Kasumi-1 (cell line): Measurements from ENCODE around the gene SLC9A5.

Source experiments
- DNase-seq, 2 experiments: peaks; one replicate each; lab custom pipeline; 2025; lab: John Stamatoyannopoulos, UW

SLC9A5 gene, protein sequence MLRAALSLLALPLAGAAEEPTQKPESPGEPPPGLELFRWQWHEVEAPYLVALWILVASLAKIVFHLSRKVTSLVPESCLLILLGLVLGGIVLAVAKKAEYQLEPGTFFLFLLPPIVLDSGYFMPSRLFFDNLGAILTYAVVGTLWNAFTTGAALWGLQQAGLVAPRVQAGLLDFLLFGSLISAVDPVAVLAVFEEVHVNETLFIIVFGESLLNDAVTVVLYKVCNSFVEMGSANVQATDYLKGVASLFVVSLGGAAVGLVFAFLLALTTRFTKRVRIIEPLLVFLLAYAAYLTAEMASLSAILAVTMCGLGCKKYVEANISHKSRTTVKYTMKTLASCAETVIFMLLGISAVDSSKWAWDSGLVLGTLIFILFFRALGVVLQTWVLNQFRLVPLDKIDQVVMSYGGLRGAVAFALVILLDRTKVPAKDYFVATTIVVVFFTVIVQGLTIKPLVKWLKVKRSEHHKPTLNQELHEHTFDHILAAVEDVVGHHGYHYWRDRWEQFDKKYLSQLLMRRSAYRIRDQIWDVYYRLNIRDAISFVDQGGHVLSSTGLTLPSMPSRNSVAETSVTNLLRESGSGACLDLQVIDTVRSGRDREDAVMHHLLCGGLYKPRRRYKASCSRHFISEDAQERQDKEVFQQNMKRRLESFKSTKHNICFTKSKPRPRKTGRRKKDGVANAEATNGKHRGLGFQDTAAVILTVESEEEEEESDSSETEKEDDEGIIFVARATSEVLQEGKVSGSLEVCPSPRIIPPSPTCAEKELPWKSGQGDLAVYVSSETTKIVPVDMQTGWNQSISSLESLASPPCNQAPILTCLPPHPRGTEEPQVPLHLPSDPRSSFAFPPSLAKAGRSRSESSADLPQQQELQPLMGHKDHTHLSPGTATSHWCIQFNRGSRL

DNA sequence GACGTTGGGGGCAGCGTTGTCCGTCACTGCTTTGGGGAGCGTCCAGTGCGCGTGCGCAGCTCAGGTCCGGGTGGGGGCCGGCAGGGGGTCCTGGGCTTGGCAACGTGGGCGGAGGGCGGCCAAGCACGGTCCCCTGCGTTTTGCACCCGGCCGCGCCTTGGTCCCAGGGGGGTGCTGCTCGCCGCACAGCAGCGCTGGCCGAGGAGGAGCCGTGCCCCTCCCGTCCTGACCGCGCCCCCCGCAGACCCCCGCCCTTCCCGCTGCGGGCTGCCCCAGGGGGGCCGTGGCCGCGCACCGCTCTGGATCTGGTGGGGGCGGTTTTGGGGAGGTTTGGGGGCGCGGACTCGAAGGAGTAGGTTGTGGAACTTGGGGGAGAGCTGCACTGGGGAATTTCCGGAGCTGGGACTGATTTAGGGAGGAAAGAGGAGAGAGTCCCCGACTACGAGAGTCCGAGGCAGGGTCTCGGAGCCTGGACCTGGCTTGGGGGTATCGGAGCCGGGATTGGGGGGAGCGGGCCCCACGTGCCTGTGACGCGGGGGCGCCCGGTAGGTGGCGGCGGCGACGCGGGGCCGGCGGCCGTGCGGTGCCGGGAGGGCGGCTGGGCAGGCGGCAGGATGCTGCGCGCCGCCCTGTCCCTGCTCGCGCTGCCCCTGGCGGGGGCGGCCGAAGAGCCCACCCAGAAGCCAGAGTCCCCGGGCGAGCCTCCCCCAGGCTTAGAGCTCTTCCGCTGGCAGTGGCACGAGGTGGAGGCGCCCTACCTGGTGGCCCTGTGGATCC is at the start of gene SLC9A5:
TSS of gene SLC9A5 (plus strand) at position 579 of the 777 bp plus-strand sequence. CDS start at position 615, 36 bp downstream.
- DNase-seq: no peak

DNA sequence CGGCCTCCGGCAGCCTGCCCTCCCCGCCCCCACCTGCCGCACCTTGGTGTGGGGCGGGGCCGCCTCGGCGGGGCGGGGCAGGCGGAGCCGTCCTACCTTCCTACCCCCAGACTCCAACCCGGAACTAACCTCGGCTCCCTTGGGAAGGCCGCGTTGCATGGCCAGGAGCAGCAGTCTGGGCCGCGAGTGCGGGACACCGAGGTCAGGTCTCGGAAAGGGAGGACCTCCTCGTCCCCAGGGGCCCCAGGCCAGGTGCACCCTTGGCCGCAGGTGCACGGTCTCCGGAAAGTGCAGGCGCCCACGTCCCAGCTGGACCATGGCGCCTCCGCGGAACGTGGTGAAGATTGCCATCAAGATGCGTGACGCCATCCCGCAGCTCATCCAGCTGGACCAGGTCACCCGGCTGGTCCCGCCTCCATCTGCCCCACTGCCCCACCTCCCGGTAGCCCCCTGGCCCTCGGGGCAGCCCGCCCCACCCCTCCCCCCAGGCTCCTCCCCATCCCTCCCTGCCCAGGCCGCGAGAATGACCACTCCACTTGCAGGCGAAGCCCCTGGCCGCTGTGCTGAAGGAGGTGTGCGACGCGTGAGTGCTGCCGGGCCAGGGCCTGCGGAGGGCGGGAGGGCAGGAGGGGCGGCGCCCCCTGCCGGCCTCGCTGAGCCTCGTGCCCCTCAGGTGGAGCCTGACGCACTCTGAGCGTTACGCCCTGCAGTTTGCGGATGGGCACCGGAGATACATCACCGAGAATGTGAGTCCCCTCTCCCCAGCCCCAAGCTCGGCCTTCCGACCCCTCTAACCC is 49.6 kb upstream of the SLC9A5 start, which contains the start of gene ELMO3:
TSS of gene ELMO3 (plus strand) at position 121 of the 797 bp plus-strand sequence. CDS start at position 317, 196 bp downstream.
- no peak for DNase-seq

DNA sequence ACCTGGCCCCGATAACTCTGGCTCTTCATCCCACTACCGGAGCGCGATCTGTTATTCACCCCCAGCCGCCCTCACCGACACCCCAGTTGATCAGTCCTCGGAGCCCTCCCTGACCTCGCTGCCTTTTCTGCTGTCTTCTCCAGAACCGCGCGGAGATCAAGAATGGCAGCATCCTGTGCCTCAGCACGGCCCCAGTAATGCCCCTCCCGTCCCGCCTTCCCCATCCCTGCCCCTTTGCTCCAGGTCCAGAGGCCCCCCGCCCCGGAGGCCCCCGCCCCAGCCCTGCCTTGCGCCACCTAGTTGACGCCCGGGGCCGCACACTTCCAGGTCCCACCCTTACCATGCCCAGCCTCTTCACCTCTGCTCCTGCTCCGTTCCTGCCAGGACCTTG is 49.0 kb upstream of the SLC9A5 start:
- no peak for DNase-seq

DNA sequence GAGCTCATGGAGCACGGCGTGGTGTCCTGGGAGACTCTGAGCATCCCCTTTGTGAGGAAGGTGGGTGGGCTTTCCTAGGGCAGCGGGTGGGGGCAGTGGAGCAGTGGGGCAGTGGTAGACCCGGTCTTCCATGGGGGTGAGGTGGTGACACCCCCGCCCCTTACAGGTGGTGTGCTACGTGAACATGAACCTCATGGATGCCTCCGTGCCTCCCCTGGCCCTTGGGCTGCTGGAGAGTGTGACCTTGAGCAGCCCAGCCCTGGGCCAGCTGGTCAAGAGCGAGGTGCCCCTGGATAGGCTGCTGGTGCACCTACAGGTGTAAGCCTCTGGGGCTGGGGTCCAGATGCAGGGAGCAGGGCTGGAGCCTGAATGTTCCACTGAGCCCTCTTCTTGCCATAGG is 48.3 kb upstream of the SLC9A5 start:
- DNase-seq: no peak

DNA sequence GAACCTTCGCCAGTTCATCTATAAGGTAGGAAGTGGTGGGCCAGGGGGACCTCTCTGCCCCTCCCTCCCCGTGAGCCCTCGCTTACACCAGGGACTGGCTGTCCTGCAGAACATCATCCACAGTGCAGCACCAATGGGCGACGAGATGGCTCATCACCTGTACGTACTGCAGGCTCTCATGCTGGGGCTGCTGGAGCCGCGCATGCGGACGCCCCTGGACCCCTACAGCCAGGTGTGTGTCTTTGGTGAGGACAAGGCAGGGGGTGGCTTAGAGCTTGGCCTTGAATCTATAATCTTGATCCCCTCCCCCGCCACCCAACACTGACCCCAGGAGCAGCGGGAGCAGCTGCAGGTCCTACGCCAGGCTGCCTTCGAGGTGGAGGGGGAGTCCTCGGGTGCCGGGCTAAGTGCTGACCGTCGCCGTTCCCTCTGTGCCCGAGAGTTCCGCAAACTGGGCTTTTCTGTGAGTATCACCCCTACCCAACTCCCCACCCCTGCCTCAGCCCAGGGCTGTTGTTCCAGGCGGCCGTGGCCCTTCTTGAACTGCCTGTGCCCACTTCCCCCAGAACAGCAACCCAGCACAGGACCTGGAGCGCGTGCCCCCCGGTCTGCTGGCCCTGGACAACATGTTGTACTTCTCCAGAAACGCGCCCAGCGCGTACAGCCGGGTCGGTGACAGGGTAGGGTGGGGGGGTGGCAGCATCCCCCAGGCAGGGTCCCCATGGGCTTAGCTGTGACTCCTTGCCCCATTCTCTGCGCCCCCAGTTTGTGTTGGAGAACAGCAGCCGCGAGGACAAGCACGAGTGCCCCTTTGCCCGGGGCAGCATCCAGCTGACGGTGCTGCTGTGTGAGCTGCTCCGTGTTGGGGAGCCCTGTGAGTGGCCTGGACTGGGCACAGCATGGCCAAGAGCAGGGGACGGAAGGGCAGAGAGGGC is 47.1 kb upstream of the SLC9A5 start:
- no peak for DNase-seq

DNA sequence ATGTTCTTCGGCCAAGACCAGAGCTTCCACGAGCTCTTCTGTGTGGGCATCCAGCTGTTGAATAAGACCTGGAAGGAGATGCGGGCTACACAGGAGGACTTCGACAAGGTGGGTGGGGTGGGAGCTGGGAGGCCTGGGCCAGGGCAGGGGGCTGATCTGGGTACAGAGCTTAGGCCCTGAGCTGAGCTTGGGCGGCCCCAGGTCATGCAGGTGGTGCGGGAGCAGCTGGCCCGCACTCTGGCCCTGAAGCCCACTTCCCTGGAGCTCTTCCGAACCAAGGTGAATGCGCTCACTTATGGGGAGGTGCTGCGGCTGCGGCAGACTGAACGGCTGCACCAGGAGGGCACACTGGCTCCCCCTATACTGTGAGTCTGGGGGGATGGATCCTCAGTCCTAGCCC is 46.4 kb upstream of the SLC9A5 start:
- DNase-seq: no peak

DNA sequence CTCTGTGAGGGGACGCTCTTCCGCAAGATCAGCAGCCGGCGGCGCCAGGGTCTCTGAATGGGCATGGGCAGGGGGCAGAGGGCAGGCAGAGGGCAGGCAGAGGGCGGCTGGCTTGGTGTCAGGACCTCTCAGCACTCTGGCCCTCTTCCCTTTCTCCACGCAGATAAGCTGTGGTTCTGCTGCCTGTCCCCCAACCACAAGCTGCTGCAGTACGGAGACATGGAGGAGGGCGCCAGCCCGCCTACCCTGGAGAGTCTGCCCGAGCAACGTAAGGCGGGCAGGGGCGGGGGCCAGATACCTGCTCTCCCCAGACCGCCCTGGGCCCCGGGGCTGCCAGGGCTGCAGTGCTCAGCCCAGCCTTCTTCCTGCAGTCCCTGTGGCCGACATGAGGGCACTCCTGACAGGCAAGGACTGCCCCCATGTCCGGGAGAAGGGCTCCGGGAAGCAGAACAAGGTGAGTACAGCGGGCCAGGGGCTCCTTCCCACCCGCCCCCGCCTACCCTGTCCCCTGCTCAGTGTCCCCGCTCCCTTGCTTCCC is 45.8 kb upstream of the SLC9A5 start:
- no peak for DNase-seq

DNA sequence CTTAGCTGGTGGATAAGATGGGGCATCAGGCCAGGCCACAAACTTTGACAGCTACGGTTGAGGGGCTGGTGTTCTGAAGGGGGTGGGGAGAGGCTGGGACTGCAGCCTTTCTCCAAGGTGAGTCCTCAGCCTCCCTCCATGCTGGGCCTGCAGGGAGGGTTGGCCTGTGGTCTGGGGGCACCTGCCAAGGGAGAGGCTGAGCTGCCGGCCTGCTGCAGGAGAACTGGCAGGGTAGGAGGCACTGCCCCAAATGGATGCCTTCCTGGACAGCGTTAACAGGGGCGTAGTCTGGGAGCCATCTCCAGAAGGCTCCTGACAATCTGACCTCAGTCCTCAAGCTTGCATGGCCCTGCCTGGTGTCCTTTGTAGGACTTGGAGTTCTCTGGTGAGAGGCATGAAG is 44.7 kb upstream of the SLC9A5 start:
- no peak for DNase-seq

DNA sequence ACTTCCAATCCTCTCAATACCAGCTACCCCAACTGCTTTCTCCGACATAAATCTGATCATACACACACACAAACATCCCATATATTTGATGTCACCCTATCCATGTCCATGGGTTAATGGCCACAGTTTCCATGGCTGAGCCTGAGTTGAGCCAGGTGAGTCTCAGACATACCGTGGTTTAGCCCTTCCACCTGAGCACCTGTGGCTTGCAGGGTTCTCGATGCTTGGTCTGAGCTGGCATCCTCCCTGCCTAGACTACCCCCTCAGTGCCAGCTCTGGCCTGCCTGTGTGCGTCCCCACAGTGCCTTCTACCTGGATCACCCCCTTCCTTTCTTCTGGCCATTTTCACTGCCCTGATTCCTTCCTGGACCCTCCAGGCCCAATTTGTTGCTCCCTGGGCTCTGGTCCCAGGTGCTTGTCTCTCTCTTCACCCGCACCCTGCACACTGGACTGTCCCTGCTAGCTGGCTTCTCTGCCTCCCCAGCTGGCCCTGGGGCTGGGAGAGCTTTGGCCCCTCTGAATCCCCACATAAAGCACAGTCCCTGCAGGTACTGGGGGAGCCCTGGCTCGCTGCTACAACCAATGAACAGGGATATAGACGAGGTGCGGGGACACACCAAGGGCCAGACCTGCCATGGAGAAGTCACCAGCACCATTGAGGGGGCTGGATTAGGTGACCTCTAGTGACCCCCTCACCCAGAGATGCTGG is 42.5 kb upstream of the SLC9A5 start:
- no peak for DNase-seq

DNA sequence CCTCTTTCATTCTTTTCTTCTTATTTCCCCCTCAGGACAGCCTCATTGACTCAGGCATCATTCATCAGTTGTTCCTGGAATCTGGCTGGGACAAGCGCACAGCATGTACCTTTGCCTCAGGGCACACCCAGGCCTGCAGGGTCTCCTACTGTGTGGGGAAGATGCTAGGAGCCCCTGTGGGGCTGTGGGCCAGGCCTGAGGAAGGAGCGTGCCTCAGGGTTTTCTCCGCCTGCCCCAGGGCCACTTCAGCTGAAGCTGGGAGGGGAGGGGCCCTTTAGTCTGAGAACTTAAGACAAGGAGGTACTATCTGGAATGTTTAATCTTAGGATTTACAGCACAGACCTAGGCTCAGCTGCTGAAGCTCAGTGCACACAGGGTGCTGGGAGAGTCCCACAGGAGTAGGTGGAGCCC is 41.9 kb upstream of the SLC9A5 start:
- DNase-seq: no peak

DNA sequence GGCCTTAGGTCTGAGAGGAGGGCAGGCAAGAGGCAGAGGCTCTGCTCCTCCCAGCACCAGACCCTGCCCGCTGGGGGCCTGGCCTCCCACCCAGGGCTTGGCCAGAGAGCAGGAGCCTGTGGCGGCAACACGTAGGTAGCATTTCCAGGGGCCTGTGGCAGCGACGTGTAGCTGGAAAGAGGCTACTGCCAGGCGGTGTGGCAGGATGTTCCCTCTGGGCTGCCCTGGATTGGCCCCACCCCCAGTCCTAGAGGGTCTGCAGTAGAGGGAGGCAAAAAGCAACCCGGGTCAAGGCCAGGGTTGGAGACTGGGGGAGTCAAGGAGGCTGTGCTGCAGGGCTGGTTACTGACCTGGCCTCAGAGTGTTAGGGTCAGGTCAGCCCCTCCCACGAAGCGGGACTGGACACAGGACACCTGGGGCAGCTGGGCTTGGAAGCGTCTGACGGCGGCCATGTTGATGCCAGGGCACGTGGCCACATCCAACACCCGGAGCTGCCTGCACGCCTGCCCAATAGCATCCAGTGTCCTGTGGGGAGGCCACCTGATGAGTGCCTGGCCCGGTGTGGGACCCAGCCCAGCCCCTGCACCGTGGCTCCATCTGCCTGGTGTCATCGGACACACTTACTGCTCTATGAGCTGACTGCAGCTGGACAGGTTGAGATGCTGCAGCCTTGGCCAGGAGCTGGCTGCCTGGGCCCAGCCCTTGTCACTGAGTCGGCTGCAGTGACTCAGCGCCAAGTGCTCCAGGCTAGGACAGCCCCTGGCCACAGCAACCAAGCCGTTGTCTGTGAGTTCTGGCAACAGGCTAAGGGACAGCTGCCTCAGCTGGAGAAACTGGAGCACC is 41.3 kb upstream of the SLC9A5 start:
- no peak for DNase-seq

DNA sequence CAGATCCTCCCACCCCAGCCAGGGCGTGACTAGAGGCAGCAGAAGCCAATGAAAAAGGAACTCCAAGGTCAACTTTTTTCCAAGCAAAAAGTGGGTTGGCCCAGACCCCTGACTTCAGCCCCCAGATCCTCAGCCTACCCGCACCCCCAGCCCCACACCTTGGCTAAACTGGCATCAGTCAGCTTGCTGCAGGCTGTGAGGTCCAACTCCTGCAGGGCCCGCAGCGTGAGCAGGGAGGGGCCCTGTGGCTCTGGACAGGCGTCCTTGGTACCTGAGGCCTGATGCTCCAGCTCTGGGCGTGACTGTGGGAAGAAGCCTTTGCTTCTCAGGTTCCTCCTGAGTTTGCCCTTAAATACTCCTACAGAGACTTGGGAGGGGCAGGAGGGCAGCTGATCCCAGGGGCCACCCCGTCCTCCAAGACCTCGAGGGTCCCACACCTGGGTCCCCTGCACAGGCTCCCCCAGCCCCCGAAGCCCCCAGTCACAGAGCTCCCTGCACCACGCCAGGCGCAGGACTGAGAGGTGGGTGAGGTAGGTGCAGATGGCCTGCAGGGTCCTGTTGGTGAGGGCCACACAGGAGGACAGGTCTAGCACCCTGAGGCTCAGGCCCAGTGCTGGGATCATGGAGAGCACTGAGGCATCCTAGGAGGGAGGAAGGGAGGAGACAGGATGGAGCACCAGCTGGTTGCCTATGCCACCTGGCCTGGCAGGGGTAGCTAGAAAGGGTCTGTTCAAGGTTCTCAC is 40.5 kb upstream of the SLC9A5 start:
- DNase-seq: no peak

DNA sequence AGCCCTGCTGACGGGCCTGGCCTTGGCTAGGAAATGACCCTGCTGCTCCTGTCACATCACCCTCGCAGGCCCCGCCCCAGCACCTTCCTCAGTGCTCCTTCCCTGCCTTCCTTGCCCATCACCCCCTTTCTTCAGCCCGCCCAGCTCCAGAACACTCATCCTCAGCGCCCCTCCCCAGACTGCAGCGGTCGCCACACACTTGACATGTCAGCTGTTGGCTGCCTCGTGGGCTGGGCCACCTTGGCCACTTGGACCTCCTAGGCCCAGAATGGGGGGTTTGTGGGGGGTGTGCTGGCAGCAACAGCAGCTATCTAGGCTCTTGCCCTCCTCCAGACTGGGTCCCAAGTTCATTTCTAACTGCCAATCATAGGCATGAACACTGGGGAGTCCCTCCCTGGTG is 39.2 kb upstream of the SLC9A5 start:
- no peak for DNase-seq

DNA sequence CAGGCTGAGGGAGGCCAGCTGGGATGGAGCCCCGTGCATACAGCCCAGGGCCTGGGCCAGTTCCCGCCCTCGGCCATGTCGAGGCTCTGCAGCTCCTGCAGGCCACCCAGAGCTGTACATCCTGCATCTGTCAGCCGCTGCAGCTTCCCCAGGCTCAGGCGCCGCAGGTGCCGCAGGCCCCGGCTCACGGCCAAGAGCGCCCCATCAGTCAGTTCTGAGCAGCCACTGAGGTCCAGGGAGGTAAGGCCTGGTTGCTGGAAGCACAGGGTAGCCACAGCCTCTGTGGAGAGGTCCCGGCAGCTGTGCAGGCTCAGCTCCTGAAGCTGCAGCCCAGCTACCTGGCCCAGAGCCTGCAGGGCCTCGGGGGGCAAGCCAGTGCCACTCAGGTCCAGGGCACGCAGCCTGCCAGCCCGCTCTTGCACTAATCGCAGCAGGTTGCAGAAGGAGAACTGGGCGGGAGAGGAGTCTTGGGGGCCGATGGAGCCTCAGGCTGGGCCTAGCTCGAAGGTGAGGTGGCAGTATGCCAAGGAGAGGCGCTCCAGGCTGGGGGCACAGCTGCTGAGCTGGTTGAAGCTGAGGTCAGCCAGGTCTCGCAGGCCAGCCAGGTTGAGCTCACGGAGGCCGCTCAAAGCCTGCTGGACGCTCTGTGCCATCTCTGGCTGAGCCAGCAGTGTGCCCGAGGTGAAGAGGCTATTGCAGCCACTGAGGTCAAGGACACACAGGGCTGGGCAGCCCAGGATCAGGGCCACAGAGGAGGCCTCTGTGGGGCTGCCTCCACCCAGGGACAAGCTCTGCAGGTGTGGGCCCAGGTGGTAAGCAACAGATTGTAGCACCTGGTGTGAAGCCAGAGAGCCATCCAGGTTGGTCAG is 38.5 kb upstream of the SLC9A5 start:
- no peak for DNase-seq

DNA sequence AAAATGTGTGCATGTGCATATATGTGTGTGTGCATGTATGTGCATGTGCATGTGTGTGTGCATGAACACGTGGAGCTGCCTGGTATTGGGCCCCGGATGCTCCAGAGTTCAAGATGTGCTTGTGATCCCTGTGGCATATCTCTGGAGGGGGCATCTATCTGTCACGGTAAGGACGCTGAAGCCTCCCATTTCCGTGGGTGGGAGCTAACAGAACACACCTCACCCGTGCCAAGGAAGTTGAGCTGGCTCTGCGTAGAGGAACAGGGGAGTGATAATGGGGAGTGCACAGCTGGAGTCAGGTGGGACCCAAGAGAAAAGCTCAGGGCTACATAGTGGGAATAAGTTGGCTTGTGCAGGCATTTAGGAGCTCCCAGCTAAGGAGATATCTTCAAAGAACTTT is 37.1 kb upstream of the SLC9A5 start:
- DNase-seq: no peak

DNA sequence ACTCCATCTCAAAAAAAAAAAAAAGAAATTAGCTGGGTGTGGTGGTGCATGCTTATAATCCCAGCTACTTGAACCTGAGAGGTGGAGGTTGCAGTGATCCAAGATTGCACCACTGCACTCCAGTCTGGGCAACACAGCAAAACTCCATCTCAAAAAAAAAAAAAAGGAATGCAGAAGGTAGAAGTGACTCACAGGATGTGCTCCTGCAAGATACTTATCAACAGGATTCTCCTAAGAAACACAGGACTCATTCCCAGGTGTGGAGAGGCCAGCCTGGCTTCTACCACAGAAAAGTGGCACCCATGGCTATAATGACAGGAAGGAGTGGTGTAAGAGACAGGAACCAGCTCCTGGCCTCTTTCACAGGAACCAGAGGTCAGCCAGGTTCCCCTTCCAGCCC is 36.0 kb upstream of the SLC9A5 start:
- DNase-seq: no peak
